ENCODE results near the gene CCDC191.

Gene CCDC191

DNA sequence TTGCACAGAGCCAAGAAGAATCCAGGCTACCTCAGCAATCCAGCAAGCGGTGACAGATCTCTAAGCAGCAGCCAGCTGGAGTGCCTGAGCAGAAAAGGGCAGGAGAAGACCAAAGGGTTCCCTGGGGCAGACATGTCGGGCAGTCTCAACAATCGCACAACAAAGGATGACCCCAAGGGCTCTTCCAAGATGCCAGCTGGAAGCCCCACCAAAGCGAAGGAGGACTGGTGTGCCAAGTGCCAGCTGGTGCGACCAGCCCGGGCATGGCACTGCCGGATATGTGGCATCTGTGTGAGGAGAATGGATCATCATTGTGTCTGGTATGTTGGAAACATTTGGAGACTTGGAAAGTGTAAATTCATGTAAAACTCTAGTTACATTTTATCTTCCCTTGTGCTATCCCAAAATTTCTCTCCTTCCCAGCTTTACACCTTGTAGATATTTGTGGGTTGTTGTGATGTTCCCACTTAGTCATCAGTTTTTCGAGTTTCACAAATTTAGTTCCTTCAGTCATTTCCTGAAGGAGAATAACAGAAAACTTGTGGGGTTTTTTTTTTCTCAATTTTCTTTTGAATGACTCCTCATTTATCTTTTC, 102.1 kb downstream of the CCDC191 start:
- no peak for DNase-seq

DNA sequence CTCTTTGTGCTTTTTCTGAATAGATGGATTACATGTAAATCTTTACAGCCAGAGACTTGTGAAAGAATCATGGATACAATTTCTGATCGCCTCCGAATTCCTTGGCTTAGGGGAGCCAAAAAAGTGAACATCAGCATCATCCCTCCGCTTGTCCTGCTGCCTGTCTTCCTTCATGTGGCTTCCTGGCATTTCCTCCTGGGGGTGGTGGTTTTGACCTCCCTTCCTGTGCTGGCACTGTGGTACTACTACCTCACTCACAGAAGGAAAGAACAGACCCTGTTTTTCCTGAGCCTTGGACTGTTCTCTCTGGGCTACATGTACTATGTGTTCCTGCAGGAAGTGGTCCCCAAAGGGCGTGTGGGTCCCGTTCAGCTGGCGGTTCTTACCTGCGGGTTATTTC, 102.6 kb downstream of the CCDC191 start:
- no peak for DNase-seq

DNA sequence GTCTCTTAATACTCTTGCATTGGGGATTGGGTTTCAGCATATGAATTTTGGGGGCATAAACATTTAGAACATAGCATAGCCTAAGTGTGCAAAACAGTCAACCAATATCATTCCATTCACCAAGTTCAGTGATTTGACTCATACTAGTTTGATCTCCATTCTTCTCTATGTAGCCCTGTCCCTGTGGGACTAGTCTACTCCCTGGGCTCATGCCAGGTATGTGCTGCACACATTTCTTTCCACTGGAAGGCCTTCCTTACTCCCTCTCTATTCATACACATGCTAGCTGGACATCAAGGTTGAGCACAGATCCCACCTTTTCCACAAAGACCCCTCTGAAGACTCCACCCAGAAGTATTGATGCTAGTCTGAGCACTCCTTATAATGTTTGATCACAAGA, 103.4 kb downstream of the CCDC191 start:
- no peak for DNase-seq

DNA sequence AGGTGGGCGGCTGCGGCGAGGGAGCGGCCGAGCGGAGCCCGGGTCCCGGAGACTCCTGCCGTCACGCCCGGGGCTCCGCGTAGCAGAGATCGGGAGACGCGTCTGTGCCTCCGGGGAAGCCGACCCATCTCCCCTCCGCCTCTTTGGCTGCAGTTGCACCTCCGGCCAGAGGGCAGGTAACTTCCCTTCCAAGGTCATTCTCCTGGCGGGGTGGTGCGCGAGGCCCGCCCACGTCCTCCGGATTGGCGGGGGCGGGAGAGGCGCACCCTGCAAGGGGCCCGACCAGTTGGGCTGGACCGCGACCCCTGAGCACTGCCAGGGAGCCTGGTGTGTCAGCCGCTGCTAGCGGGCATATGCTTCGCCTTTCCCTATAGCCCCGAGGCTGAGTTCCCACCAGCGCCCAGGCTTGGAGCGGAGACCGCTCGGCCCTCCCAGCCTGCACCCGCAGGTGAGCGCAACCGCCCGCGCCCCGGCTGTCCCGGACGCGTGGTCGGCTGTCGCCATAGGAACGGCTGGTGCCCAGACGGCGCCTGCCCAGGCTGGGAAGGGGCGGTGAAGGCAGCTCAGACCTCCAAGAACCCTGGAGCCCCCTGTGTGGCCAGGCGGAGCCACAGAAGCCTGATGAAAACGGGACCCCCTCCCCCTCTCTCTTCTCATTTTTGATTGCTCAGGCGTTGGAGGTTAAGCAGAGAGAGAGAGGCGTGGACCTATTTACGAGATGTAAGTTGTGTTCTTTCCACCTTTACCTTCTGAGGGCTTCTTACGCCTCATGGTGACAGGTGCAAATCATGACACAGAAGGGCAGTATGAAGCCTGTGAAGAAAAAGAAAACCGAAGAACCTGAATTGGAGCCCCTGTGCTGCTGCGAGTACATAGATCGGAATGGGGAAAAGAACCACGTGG, 108.1 kb downstream of the CCDC191 start:
- peak; percentile 25 for DNase-seq

DNA sequence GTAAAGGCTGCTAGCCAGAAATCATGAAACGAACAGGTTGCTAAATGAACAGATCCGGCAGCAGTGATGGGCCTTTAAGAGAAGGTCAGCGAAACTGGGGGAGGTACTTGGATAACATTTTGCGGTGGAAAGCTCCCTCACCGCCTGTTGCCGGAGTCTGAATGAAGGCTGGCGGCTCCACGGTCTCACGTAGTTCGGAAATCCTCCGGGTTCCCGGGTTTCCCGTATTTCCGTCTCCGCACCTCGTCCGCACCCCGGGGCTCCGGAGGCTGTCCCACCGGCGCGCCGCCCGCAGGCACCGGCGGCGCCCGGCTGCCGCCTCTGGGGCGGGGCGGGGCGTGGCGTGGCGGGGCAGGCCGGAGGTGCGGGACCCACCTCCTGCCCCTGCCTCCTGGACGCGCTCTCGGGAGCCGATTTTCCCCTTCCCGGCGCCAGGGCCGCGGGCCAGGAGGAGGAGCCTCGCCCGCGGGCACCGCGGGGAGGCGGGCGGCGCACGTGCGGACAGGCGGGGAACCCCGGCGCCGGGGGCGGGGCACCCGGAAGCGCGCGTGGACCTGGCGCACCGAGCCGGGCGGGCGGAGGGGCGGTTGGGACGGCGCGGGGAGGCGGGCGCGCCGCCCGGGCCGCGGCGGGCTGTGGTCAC, 108.8 kb downstream of the CCDC191 start, which contains the start of gene ZDHHC23:
Gene ZDHHC23, plus strand, starts transcription at position 642 of the 643 bp plus-strand sequence. CDS start 790 bp downstream, outside the sequence.
- peak; percentile 42 for DNase-seq

DNA sequence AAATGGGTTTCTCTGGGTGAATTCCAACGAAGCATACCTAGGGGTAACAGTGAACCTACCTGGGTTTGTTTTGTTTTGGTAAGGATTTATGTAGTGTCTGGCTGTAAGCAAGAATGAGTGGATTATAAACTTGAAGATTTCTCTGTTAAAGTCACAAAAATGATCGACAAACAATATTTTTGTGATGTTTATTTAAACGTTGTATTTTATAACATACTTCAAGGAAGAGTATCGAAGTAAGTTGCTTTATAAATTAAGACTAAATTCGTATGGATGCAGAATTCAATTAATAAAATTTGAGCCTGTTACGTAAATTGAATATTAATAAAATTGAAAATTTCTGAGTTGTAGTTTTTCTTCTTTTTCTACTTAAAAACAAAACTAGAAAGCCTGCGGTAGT, 109.5 kb downstream of the CCDC191 start:
- DNase-seq = no peak

DNA sequence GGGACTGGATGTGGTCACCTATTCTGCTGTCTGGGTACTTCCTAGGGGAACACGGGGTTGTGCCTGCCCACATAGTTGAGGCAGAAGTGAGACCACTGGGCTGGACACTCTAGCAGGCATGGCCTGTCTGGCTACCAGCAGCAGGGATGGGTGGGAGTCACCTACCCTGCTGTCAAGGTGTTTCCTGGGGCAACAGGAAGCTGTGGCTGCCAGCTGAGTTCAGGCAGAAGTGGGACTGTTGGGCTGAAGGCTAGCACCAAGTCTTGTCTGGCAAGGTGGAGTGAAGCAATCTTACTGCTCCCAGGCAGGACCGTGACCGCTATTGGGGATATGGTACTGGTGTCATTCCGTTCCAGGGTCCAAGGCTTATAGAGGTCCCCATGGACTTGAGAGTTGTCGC, 128.8 kb downstream of the CCDC191 start:
- DNase-seq = no peak

DNA sequence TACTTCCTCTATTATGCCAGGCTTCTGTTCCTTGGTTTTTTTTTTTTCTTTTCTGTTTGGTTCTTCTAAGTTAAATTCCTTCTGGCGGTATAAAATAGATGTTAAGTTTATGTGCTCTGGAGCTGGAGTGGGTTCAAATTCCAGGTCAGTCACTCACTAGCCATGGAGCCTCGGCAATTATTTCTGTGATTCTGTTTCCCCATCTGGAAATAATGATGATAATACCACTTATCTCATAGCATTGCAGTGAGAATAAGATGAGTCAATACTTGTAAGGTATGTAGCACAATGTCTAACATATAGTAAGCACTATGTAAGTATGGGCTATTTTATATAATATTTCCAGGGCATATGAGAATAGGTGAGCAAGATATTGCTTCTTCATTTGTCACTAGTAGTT, 141.7 kb downstream of the CCDC191 start:
- no peak for DNase-seq

Measured in NCI-H1092 (cell line).